ENCODE measurements around the gene MVB12B.

Gene MVB12B

DNA sequence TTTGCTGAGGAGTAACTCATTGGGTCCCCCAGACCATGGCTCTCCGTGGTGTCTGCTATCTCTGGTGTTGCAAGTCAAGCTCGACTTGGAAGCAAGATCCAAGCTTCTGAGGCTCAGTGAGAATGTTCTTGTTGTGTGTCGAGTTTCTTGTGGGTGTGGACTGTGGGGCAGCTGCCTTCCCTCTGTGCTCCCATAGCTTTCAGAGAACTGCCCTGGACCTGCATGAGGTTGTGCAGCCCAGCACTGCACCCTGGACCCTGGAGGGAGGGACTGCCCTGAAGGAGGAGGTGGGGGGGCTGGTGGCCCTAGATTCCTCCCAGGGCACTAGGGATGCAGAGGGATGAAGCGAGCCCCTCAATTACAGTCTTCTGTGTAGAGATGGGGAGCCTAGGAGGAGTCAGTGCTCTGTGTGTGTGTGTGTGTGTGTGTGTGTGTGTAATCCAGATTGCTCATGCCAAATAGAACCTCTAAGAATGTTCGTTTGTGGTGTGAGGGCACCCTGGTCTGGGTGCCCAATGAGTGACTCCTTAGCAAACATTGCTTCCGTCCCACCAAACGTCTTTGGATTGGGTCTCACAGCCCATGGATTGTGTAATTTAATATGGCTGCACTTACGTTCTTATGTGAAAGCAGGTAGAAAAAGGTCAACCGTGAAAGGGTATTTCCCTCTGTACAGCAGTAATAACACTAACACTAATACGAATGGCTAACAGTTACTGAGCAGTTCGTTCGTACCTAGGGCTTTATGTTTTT, 143.8 kb downstream of the MVB12B start:
- H3K27ac ChIP-seq: no peak overlapping the region
- TF ChIP-seq, protein P1, sequence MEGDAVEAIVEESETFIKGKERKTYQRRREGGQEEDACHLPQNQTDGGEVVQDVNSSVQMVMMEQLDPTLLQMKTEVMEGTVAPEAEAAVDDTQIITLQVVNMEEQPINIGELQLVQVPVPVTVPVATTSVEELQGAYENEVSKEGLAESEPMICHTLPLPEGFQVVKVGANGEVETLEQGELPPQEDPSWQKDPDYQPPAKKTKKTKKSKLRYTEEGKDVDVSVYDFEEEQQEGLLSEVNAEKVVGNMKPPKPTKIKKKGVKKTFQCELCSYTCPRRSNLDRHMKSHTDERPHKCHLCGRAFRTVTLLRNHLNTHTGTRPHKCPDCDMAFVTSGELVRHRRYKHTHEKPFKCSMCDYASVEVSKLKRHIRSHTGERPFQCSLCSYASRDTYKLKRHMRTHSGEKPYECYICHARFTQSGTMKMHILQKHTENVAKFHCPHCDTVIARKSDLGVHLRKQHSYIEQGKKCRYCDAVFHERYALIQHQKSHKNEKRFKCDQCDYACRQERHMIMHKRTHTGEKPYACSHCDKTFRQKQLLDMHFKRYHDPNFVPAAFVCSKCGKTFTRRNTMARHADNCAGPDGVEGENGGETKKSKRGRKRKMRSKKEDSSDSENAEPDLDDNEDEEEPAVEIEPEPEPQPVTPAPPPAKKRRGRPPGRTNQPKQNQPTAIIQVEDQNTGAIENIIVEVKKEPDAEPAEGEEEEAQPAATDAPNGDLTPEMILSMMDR (IDR thresholded peaks at IDR 0.05): no peak
- no peak for TF ChIP-seq ZFX (IDR thresholded peaks at IDR 0.05; ENCODE audit: borderline replicate concordance)

DNA sequence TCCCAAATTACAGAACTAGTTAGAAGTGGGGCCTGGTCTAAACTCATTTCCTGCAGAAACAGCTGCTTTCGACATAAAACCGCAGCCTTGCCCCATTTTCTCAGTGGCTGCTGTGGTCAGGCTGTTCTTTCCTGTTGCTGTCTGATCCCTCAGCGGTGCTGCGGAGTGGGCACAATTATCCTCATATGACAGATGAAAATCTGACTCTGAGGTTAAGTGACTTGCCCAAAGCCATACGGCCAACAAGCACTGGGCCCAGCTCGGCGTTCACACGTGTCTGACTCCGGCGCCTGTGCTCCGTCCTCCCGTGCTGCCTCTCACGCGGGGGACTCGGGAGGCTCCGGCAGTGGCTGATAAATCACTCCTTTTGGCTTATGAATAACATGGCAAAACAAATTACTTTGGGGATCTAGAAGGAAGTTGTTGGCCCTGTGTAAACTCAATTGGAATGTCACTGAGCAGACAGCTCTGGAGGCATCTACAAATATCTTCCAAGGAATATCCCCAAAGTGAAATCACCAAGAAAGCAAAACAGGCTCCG, 144.5 kb downstream of the MVB12B start:
- TF ChIP-seq ZFX (IDR thresholded peaks at IDR 0.05; ENCODE audit: borderline replicate concordance): no peak
- TF ChIP-seq, protein P1 (IDR thresholded peaks at IDR 0.05): no peak
- no peak overlapping the region for H3K27ac ChIP-seq

DNA sequence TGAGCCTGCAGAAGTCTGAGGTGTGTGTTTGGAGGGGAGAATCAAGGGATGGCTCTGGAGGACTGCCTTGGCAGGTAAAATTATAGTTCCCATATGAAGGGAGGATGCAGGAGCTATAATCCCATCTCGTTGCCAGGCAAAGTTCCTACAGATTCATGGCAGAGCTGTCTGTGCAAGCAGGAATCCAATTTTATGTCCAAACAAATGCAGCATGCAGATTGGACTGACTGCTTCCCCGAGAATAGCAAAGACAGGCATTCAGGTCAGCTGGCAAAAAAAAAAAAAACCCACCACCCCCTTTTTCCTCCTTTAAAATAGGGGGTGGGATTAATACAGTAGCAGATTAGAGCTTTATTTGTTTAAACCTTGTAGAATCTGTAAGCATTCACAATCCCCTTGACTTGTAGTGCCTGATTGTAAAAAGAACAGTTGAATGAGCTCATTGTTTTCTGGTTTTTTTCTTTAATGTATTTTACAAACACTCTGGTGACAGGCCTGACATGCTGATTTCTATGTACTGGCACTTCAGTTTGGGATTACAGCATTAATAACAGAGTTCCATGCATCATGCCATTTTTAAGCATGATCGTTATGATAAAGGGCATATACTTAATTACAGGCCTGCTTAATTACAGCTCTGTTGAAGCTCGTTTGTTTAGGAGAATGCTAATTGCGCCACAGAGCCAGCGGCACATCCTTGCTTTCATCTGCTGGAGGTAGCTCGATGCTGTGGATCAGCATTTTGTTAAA, 145.7 kb downstream of the MVB12B start:
- no peak overlapping the region for H3K27ac ChIP-seq
- no peak for TF ChIP-seq ZFX (IDR thresholded peaks at IDR 0.05; ENCODE audit: borderline replicate concordance)
- TF ChIP-seq, protein P1 (IDR thresholded peaks at IDR 0.05): no peak

DNA sequence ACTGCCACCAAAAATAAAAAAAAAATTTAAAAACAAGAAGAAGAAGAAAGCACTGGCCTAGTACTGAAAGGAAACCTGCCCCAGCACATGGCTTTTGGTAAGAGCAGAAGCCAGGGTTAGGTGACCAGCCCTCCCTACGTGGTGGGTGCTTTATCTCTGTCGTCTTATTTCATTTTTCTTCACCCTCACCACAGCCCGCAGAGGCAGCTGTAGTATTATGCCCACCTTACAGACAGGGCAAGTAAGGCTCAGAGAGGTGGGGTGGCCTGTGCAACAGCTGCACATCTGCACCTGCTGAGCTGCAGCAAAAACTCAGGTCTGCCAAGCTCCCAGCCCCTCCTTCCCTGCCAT, 146.3 kb downstream of the MVB12B start:
- no peak for TF ChIP-seq ZFX (IDR thresholded peaks at IDR 0.05; ENCODE audit: borderline replicate concordance)
- TF ChIP-seq, protein P1 (IDR thresholded peaks at IDR 0.05): no peak
- no peak overlapping the region for H3K27ac ChIP-seq

DNA sequence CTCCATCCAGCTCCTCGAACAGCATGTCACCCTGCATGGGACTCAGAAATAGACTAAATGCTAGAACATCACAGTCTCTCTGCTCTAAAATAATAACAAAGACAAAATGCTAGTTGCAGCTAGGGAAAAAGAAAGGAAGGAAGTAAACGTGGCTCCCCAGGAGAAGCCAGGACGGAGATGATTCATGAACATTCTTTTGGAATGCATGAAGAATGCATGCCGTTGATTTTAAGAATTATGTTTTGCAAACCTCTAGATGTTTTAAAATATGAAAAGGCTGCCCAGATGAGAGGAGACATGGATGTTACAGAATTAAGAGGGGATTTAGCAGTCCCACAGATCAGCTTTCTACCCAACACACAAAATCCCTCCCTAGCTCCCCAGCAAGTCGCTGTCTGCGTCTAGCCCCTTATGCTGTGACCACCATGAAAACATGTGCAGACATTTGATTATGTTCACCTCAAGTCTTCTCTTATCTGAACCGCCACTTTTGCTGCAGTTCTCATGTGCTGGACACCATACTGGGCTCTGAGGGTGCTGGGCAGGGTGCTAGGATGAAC, 147.7 kb downstream of the MVB12B start:
- H3K27ac ChIP-seq: no peak overlapping the region
- no peak for TF ChIP-seq ZFX (IDR thresholded peaks at IDR 0.05; ENCODE audit: borderline replicate concordance)
- TF ChIP-seq, protein P1 (IDR thresholded peaks at IDR 0.05): no peak

DNA sequence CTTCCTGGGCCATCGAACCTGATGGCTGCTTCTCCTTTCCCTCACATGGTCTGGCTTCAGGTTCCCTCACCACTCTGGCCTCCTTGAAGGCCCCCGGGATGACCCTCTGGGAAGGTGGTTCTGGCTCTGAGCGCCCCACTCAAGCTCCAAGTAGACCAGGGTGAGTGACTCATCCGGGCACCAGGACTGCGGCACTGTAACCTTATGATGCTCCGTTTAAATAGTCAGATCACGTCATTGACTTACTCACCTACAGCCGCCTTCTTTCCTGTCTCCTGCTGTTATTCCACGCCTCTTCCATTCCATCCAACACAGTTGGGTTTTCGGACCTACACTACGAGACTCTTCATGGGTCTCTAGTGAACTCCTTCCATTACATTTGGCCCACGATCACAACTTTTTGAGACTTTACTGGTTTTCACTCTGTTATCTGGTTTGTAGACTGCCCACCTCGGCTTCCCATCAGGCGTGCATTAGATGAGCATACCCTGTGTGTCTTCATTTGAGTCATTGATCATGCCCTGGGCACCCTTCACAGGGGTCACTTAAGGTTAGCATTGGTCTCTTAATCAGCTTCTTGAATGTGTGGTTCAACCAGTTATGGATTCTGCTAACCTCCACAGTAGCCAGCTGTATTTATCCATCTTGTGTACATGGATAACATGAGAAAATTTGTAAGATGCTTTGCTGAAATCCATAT, 148.3 kb downstream of the MVB12B start:
- TF ChIP-seq ZFX (IDR thresholded peaks at IDR 0.05; ENCODE audit: borderline replicate concordance): no peak
- TF ChIP-seq, protein P1 (IDR thresholded peaks at IDR 0.05): no peak

More for the DNA sequence above, 148.3 kb downstream of the MVB12B start:
- H3K27ac ChIP-seq: no peak overlapping the region

Data from 22Rv1 (cell line).